Esophagus squamous epithelium (tissue), 5 donors: ENCODE measurements around the gene DIRAS1. TPM values are rescaled to one million over a fixed set of nuclear protein-coding genes. Genes with fewer than 3 reads are reported as not detected.

Experiments used
- DNase-seq: peaks from one replicate; lab custom pipeline; 2025; lab: John Stamatoyannopoulos, UW
- H3K27ac ChIP-seq, 4 donors: fragments of 200-600 bp; sonication (generic); one replicate each; pipeline ENCODE4 v1.5.1; 2016 to 2019; ENCODE audit warnings: mild to moderate bottlenecking in 1 of 4
- H3K27me3 ChIP-seq, 4 donors: fragments of 200-600 bp; sonication (generic); 1 replicate in 3 of 4; 2 replicates in 1 of 4; pipeline versions ENCODE4 v1.5.1 to v1.6.0; 2017 to 2021; ENCODE audit warnings: antibody characterized with exemption in 1 of 4
- H3K36me3 ChIP-seq, 3 donors: fragments of 200-600 bp; sonication (generic); one replicate each; pipeline ENCODE4 v1.5.1; 2016 to 2019
- H3K4me1 ChIP-seq, 3 donors: fragments of 200-600 bp; sonication (generic); one replicate each; pipeline ENCODE4 v1.5.1; 2017 to 2019
- H3K4me3 ChIP-seq, 4 donors: fragments of 200-600 bp; sonication (generic); 1 replicate in 3 of 4; 2 replicates in 1 of 4; pipeline ENCODE4 v1.5.1; 2016 to 2019; ENCODE audit warnings: mild to moderate bottlenecking in 2 of 4, moderate library complexity in 1 of 4
- H3K9me3 ChIP-seq, 3 donors: fragments of 200-600 bp; sonication (generic); one replicate each; pipeline ENCODE4 v1.5.1; 2016 to 2019
- CTCF ChIP-seq, 6 experiments: fragments of 450-650 bp in 4 of 6; fragments of 200-600 bp in 2 of 6; sonication (generic) in 2 of 6; IDR thresholded peaks; one replicate each; pipeline ENCODE4 v1.5.1; 2016 to 2019; ENCODE audit warnings: antibody characterized with exemption in 6 of 6, mild to moderate bottlenecking in 4 of 6, moderate library complexity in 4 of 6
- POLR2A ChIP-seq, 4 donors: fragments of 450-650 bp; IDR thresholded peaks; one replicate each; pipeline ENCODE4 v1.6.1; 2017; ENCODE audit warnings: antibody characterized with exemption in 4 of 4, mild to moderate bottlenecking in 4 of 4, moderate library complexity in 3 of 4
- WGBS, 2 donors: methylation state at CpG; one replicate each; pipeline ENCODE4 v1.1.5; 2018; 5-methylcytosine and 5-hydroxymethylcytosine counted together
- intact Hi-C: fragments of 100-400 bp; cut with DNase I; formaldehyde crosslinking; loops from one replicate; pipeline ENCODE4 v1.15.0; 2022
- total RNA-seq, 4 donors: library from RNA; depleted of rRNA; stranded (reverse); fragments of >200 nt; gene quantifications; one replicate each; pipeline ENCODE4 v1.1.0, GENCODE V29; 2016
- donor health status: DM: yes; HTN: yes; CAD: no.

The DIRAS1 gene
- total RNA-seq, 4 donors from 2014 or later: 0.61 to 2.2 (median 1.4) TPM

GRCh38 chr19:2762783-2763496 is 41.8 kb upstream of the DIRAS1 start:
- no peak for TF ChIP-seq CTCF (IDR thresholded peaks at IDR 0.05)
- TF ChIP-seq POLR2A (IDR thresholded peaks at IDR 0.05): no peak
- no peak for DNase-seq
- no peaks in the 10 kb centered on the region for H3K4me1 ChIP-seq
- no peak overlapping the region for H3K27ac ChIP-seq
- H3K4me3 ChIP-seq: no peak overlapping the region
- H3K9me3 ChIP-seq: no peaks in the 10 kb centered on the region
- WGBS, 2 donors: 100% methylated on average over 2 of the region's 23 CpGs; no CpG with 5 or more reads in 1 of the 2 donors
- H3K27me3 ChIP-seq: no peaks in the 10 kb centered on the region
- peaks cover 31 to 100% (median 48%) of the 10 kb centered on the region in 3 donors for H3K36me3 ChIP-seq
- intact Hi-C loops: no loop called here

- WGBS, 2 donors: 90 to 93% methylated on average over 26 to 31 of the region's 43 CpGs
- TF ChIP-seq CTCF (IDR thresholded peaks at IDR 0.05) (no peak), POLR2A (IDR thresholded peaks at IDR 0.05) (no peak)
- Histone ChIP-seq H3K4me3 (no peak overlapping the region), H3K9me3 (no peaks in the 10 kb centered on the region), H3K36me3 (peaks cover 26 to 100% (median 50%) of the 10 kb centered on the region in 3 donors), H3K4me1 (no peaks in the 10 kb centered on the region), H3K27me3 (no peaks in the 10 kb centered on the region), H3K27ac (no peak overlapping the region)
- DNase-seq: no peak
- intact Hi-C loops: no loop called here
Measured at GRCh38 chr19:2761876-2762782, 41.0 kb upstream of the DIRAS1 start.

- TF ChIP-seq POLR2A (IDR thresholded peaks at IDR 0.05) (no peak), CTCF (IDR thresholded peaks at IDR 0.05) (no peak)
- H3K36me3 ChIP-seq: peaks cover 21 to 100% (median 49%) of the 10 kb centered on the region in 3 donors
- no peak overlapping the region for H3K27ac ChIP-seq
- no peaks in the 10 kb centered on the region for H3K4me1 ChIP-seq
- H3K27me3 ChIP-seq: no peaks in the 10 kb centered on the region
- H3K9me3 ChIP-seq: no peaks in the 10 kb centered on the region
- WGBS, 2 donors: 81 to 91% methylated on average over 4 to 7 of the region's 16 CpGs
- no peak overlapping the region for H3K4me3 ChIP-seq
- intact Hi-C loops: no loop called here
- DNase-seq: no peak
Measured at GRCh38 chr19:2761309-2761677, 40.1 kb upstream of the DIRAS1 start.

GRCh38 chr19:2759965-2760364 is 38.8 kb upstream of the DIRAS1 start:
- no peak for DNase-seq
- intact Hi-C loops: no loop called here
- Histone ChIP-seq H3K4me3 (no peak overlapping the region), H3K4me1 (no peaks in the 10 kb centered on the region), H3K27me3 (no peaks in the 10 kb centered on the region), H3K36me3 (peaks cover 23 to 100% (median 44%) of the 10 kb centered on the region in 3 donors), H3K27ac (no peak overlapping the region), H3K9me3 (no peaks in the 10 kb centered on the region)
- no peak for TF ChIP-seq CTCF (IDR thresholded peaks at IDR 0.05)
- no peak for TF ChIP-seq POLR2A (IDR thresholded peaks at IDR 0.05)
- 81 to 96% methylated on average over 4 to 5 of the region's 7 CpGs for WGBS, 2 donors

GRCh38 chr19:2759362-2759761 is 38.2 kb upstream of the DIRAS1 start:
- peaks cover 23 to 100% (median 46%) of the 10 kb centered on the region in 3 donors for H3K36me3 ChIP-seq
- no peaks in the 10 kb centered on the region for H3K4me1 ChIP-seq
- WGBS, 2 donors: 88 to 94% methylated on average over 17 of the region's 17 CpGs
- TF ChIP-seq POLR2A (IDR thresholded peaks at IDR 0.05): no peak
- no peaks in the 10 kb centered on the region for H3K9me3 ChIP-seq
- intact Hi-C loops: no loop called here
- no peak overlapping the region for H3K27ac ChIP-seq
- no peak overlapping the region for H3K4me3 ChIP-seq
- no peaks in the 10 kb centered on the region for H3K27me3 ChIP-seq
- no peak for DNase-seq
